Transverse colon (tissue), 4 donors: ENCODE data around the gene MLC1. TPM values are rescaled to one million over a fixed set of nuclear protein-coding genes. Genes with fewer than 3 reads are reported as not detected.

ENCODE experiments used
- DNase-seq: peaks from one replicate; pipeline ENCODE4 v3.0.0-alpha.2; 2019
- H3K27ac ChIP-seq, 4 donors: fragments of 200-600 bp; sonication (generic); 2 replicates each; pipeline ENCODE4 v1.5.1; 2016 to 2018; ENCODE audit warnings: inconsistent platforms in 4 of 4
- H3K27me3 ChIP-seq: fragments of 200-600 bp; sonication (generic); 2 replicates; pipeline ENCODE4 v1.5.1; 2017; ENCODE audit warnings: inconsistent platforms
- H3K36me3 ChIP-seq, 4 donors: fragments of 200-600 bp; sonication (generic); 2 replicates each; pipeline ENCODE4 v1.5.1; 2017 to 2019; ENCODE audit warnings: inconsistent platforms in 4 of 4
- H3K4me1 ChIP-seq, 4 donors: fragments of 200-600 bp; sonication (generic); 2 replicates each; pipeline ENCODE4 v1.5.1; 2017 to 2020; ENCODE audit warnings: inconsistent platforms in 4 of 4
- H3K4me3 ChIP-seq, 4 donors: fragments of 200-600 bp; sonication (generic); 1 replicate in 1 of 4; 2 replicates in 3 of 4; pipeline versions ENCODE4 v1.5.1 to v1.6.1; 2017 to 2019; ENCODE audit warnings: inconsistent platforms in 4 of 4
- H3K9me3 ChIP-seq, 2 donors: fragments of 200-600 bp; sonication (generic); 2 replicates each; pipeline ENCODE4 v1.5.1; 2017 to 2019; ENCODE audit warnings: inconsistent platforms in 2 of 2
- CTCF ChIP-seq, 5 experiments: fragments of 200-600 bp in 3 of 5; fragments of 450-650 bp in 2 of 5; sonication (generic) in 3 of 5; IDR thresholded peaks; 1 replicate in 2 of 5; 2 replicates in 3 of 5; pipeline ENCODE4 v1.5.1; 2016 to 2017; ENCODE audit warnings: antibody characterized with exemption in 5 of 5, inconsistent platforms in 3 of 5, mild to moderate bottlenecking in 2 of 5, moderate library complexity in 1 of 5
- EP300 ChIP-seq: sonication (generic); formaldehyde crosslinking; IDR thresholded peaks from one replicate; pipeline ENCODE4 v1.6.1; 2017; ENCODE audit warnings: antibody characterized with exemption, low read depth
- POLR2A ChIP-seq: fragments of 450-650 bp; IDR thresholded peaks from one replicate; pipeline ENCODE4 v1.6.1; 2016; ENCODE audit warnings: antibody characterized with exemption, mild to moderate bottlenecking, moderate library complexity
- POLR2AphosphoS5 ChIP-seq, 3 donors: sonication (generic); formaldehyde crosslinking; IDR thresholded peaks; one replicate each; pipeline ENCODE4 v1.6.1; 2016; ENCODE audit warnings: antibody characterized with exemption in 3 of 3
- WGBS, 2 donors: methylation state at CpG; one replicate each; pipeline ENCODE4 v1.1.5; 2018; ENCODE audit warnings: low coverage in 1 of 2; 5-methylcytosine and 5-hydroxymethylcytosine counted together
- in situ Hi-C, 4 donors: fragments of 200-750 bp; cut with MboI; loops; one replicate each; pipeline versions ENCODE4 v1.15.0 to v1.15.1; 2017; ENCODE audit warnings: low sequenced_read_pairs in 3 of 4, low pct_ligation_motif_present in 1 of 4, low pct_unique_long_range_greater_than_20kb in 1 of 4
- intact Hi-C: fragments of 100-400 bp; cut with DNase I; formaldehyde crosslinking; loops from one replicate; pipeline ENCODE4 v1.15.1; 2023; ENCODE audit warnings: low total_unique reads
- total RNA-seq, 4 donors: library from RNA; depleted of rRNA; stranded (reverse); fragments of >200 nt; gene quantifications; one replicate each; pipeline ENCODE4 v1.1.0, GENCODE V29; 2016

The MLC1 gene
- total RNA-seq, 4 donors from 2014 or later: not detected

- TF ChIP-seq CTCF (IDR thresholded peaks at IDR 0.05): no peak
- no peak for TF ChIP-seq EP300
- no peak for TF ChIP-seq POLR2AphosphoS5 (IDR thresholded peaks at IDR 0.05)
- TF ChIP-seq POLR2A: no peak
- WGBS, 2 donors: 88% methylated on average over 13 of the region's 13 CpGs; no CpG with 5 or more reads in 1 of the 2 donors
- no peak overlapping the region for H3K4me3 ChIP-seq
- intact Hi-C loops (no loop called here), in situ Hi-C loops (no loop called here)
- H3K27me3 ChIP-seq: peaks cover 50% of the 10 kb centered on the region
- H3K9me3 ChIP-seq: no peaks in the 10 kb centered on the region
- peaks cover 0 to under 1% (median 0%) of the 10 kb centered on the region in 4 donors for H3K4me1 ChIP-seq
- no peak overlapping the region for H3K27ac ChIP-seq
- no peak for DNase-seq
- H3K36me3 ChIP-seq: no peaks in the 10 kb centered on the region
Measured at GRCh38 chr22:50080077-50080465, 5.2 kb downstream of the MLC1 start.

DNA sequence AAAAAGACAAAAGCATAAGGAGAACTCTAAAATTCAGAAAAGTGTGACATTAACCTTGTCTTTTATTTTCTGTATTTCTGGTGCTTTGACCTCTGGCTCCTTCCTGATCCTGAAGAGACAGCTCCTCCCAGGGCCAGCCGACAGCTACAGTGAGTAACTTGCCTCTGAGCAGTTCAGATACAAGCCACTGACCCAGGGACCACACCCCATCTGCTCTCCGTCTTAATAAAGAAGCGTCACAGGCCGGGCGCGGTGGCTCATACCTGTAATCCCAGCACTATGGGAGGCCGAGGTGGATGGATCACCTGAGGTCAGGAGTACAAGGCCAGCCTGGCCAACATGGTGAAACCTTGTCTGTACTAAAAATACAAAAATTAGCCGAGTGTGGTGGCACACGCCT, 6.5 kb downstream of the MLC1 start:
- H3K4me1 ChIP-seq: peaks cover 0 to 6% (median 0%) of the 10 kb centered on the region in 4 donors
- peaks cover 43% of the 10 kb centered on the region for H3K27me3 ChIP-seq
- no peaks in the 10 kb centered on the region for H3K9me3 ChIP-seq
- in situ Hi-C loops: no loop called here
- no peak overlapping the region for H3K27ac ChIP-seq
- intact Hi-C loops: no loop called here
- WGBS, 2 donors: 83% methylated on average over 9 of the region's 9 CpGs; no CpG with 5 or more reads in 1 of the 2 donors
- no peaks in the 10 kb centered on the region for H3K36me3 ChIP-seq
- DNase-seq: no peak
- no peak overlapping the region for H3K4me3 ChIP-seq
- no peak for TF ChIP-seq EP300
- no peak for TF ChIP-seq POLR2A
- TF ChIP-seq POLR2AphosphoS5 (IDR thresholded peaks at IDR 0.05): no peak
- TF ChIP-seq CTCF (IDR thresholded peaks at IDR 0.05): no peak

DNA sequence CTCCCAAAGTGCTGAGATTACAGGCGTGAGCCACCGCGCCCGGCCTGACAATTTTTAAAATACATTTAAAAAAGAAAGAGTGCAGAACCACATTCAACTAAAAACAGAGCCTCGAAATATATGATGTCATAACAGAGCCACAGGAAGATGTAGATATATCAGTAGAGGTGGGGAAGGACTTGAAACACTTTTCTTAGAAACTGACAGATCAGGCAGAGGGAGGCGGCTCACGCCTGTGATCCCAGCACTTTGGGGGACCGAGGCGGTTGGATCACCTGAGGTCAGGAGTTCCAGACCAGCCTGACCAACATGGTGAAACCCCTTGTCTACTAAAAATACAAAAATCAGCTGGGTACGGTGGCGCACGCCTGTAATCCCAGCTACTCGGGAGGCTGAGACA, 7.0 kb downstream of the MLC1 start:
- H3K9me3 ChIP-seq: no peaks in the 10 kb centered on the region
- TF ChIP-seq EP300 (no peak), CTCF (IDR thresholded peaks at IDR 0.05) (no peak), POLR2AphosphoS5 (IDR thresholded peaks at IDR 0.05) (no peak), POLR2A (no peak)
- 89 to 90% methylated on average over 3 to 13 of the region's 13 CpGs for WGBS, 2 donors
- no peaks in the 10 kb centered on the region for H3K36me3 ChIP-seq
- peaks cover 38% of the 10 kb centered on the region for H3K27me3 ChIP-seq
- no peak overlapping the region for H3K4me3 ChIP-seq
- intact Hi-C loops: no loop called here
- H3K4me1 ChIP-seq: peaks cover 0 to 6% (median 0%) of the 10 kb centered on the region in 4 donors
- in situ Hi-C loops: no loop called here
- no peak for DNase-seq
- no peak overlapping the region for H3K27ac ChIP-seq

DNA sequence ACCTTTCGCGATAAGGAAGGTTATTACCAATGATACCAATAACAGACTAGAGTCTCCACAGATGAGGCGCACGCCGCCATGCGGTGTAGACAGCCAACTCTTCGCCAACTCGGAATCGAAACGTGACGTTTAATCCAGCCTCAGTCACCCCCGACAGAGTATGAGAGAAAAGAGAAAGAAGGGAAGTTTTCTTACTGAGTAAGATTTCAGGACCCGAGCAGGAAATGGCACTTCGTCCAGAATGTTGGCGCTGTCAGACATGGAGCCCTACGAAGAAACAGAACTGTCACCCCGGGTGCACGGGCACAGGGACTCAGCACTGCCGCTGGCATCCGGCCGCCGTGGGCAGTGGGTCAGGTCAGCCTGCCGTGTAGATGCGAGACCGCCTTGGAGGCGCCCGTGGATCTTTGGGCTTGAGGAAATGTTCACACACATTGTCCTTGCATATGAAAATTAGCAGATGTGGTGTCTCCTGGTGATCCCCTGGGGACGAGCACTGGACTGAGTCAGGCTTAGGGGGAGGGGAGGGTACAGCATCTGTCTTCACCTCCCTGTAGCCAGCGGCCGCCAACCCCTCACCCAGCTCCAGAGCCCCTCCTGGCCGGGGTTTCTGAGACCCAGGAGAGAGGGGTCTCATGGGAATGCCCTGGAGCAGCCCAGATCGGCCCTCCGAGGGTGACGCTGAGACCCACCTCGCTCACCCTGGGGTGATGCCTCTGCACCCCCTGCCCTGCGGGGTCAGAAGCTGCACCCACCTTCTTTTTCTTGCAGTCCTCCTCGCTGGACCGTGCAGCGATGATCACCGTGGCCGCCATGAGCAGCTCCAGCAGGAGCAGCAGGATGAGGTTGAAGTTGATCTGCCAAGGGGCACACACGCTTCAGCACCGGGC, 8.3 kb downstream of the MLC1 start:
- Histone ChIP-seq H3K9me3 (no peaks in the 10 kb centered on the region), H3K36me3 (no peaks in the 10 kb centered on the region), H3K27ac (no peak overlapping the region), H3K4me3 (no peak overlapping the region), H3K4me1 (peaks cover 0 to 6% (median 0%) of the 10 kb centered on the region in 4 donors), H3K27me3 (peaks cover 29% of the 10 kb centered on the region)
- intact Hi-C loops: no loop called here
- no peak for DNase-seq
- TF ChIP-seq POLR2A (no peak), CTCF (IDR thresholded peaks at IDR 0.05) (no peak), POLR2AphosphoS5 (IDR thresholded peaks at IDR 0.05) (no peak), EP300 (no peak)
- 84 to 95% methylated on average over 7 to 43 of the region's 43 CpGs for WGBS, 2 donors
- in situ Hi-C loops: no loop called here
